ENCODE data around the gene COBL.
"Not testable (repeated sequence)": the region's sequence is repeated elsewhere in the genome, so short reads cannot be mapped to it uniquely, and the experiment has no call there.

The COBL gene

GRCh38 chr7:51014811-51015210 is 301.8 kb downstream of the COBL start:
- no peak for DNase-seq

- no peak for DNase-seq
These were observed 302.6 kb downstream of the COBL start for GRCh38 chr7:51013861-51014511.

GRCh38 chr7:51013218-51013786 is 303.3 kb downstream of the COBL start:
- no peak for DNase-seq

DNA sequence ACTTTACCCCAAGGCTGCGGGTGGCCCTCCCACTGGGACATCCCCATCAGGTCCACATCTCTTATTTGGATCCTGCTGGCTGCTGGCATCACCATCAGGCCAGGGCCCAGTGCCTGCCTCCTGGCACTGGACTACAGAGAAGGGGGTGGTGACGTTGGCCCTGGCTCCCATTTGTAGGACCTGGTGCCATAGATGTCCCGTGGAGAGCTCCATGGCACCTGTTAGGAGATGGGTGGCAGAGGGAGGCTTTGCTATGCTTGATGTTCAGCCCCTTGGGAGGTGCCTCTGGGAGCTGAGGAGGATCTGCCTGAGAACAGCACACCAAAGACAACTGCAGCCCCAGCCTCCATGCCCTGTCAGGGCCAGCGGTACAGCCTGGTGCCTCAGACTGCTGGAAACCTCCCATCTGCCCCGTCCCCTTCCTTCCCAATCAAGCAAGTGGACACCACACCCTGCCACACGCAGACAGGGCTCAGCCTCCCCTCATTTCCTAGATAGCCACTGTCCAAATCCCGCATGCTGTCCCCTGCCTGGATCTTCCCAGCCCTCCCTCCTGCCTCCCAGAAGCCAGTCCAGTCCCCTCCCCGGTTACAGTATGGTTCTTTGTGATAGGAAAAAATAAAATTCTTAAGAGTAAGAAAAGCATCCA is 303.9 kb downstream of the COBL start:
- no peak for DNase-seq

- DNase-seq: no peak
These were observed 304.8 kb downstream of the COBL start for GRCh38 chr7:51011710-51012350.

DNA sequence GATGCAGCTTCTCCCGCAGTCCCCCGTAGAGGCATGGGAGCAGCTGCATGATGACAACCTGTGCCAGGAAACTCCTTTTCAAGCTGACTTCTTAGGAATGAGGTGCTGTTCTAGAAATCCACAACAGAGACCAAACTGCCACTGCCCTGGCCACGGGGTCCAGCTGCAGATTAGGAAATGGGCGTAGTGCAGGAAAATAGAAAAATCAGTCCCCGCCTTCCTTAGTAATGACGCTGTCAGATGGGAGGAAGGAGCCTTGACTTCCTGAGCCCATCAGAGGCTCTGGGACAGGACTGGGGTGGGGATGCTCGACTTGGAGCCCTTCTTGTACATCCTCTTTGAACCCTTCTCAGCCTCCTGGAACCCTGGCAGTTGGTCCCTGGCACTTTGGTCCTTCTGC is 306.1 kb downstream of the COBL start:
- DNase-seq: no peak

GRCh38 chr7:51009716-51010496 is 306.7 kb downstream of the COBL start:
- DNase-seq: no peak

GRCh38 chr7:51007551-51008505 is 308.8 kb downstream of the COBL start:
- no peak for DNase-seq

DNA sequence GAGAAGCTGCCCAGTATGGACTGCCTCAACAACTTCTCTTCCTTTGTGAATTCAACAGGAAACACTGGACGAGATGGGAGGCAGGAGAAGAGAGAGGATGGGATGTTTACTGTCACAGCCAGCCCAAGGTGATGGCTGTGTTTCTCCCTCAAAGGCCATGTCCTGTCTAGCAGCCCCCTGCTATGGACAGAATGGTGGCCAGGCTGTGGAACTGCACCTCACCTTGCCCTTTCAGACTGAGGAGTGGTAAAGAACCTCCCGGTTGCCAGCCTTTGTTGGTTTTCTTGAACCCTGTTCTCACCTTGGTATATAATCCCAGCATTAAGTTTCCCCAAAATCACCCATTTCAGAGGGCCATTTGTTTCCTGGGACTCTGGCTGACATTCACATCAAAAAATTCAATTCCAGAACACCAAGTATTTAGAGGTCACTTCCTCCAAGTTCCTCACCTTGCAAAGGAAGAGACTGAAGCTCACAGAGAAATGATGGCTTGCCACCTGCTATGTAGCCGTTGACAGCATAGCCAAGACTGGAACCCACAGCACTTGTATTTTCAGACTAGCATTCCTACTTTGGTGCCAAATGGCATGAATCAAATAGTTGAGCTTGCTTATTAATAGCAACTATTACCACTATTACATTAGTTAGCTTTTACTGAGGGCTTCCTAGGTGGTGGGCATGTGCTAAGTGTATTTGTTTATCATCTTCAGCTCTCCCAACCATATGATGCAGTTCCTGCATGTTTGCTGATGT is 309.9 kb downstream of the COBL start:
- DNase-seq: no peak

DNA sequence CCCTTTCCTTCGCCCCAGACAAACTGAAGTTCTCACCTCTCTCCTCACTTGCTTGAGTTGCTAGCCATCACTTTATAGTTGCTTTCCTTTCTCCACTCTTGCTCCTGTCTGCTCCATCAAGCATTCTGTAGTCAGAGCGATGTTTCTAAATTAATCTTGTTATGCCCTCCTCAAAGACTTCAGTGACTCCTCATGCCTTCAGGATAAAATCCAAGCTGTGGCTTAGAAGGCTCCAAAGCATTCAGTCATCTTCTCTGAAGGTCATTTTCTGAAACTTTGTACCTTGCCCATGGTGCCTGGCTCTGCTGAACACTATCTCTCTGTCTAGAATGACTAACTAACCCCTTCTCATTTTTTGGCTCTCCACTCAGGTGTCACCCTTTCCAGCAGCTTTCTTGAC is 311.5 kb downstream of the COBL start:
- DNase-seq: no peak

GRCh38 chr7:51000956-51001355 is 315.7 kb downstream of the COBL start:
- no peak for DNase-seq

DNA sequence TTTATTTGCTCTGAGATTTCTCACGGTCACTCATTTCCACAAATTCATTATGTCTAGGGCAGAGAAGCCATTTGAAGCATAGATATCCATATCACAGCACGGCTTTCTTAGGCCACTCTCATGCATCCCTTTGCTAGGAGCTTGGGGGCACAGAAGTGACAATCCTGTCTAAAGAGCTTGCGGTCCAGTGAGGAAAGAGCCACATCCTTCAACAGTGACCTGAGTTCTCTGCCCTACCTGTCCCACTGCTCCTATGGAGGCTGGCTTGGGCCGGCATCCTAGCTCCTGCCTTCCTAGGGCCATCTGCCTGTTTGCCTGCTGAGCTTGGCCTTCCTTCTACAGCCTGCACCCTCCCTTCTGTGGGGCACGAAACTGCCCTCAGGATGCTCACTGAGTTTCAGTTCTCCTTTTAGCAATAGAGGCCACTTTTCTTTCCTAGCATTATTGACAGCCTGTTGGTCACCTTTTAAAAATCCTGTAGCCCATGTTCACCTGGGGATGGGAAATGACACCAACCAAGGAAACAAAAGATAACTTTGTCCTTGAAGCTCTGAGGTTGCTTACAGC is 321.8 kb downstream of the COBL start:
- DNase-seq: no peak

DNA sequence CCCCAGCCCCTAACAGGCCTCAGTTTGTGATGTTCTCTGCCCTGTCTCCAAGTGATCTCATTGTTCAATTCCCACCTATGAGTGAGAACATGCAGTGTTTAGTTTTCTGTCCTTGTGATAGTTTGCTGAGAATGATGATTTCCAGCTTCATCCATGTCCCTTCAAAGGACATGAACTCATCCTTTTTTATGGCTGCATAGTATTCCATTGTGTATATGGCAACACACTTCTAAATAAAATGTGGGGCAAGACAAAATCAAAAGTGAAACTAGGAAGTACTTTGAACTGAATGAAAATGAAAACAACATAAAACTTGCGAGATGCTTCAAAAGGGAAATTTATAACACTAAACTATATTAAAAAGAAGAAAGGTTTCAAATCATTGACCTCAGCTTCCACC is 326.4 kb downstream of the COBL start:
- DNase-seq: not testable (repeated sequence)

- no peak for DNase-seq
These were observed 327.6 kb downstream of the COBL start for GRCh38 chr7:50988988-50989387.

- DNase-seq: no peak
These were observed 328.1 kb downstream of the COBL start for GRCh38 chr7:50988465-50988864.

DNA sequence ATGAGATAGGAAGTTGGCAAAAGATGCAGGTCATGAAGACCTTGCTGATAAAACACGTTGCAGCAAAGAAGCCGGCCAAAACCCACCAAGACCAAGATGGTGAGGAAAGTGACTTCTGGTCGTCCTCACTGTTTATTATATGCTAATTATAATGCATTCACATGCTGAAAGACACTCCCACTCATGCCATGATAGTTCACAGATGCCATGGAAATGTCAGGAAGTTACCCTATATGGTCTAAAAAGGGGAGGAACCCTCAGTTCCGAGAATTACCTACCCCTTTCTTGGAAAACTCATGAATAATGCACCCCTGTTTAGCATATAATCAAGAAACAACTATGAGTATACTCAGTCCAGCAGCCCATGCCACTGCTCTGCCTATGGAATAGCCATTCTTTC is 331.5 kb downstream of the COBL start:
- no peak for DNase-seq

DNA sequence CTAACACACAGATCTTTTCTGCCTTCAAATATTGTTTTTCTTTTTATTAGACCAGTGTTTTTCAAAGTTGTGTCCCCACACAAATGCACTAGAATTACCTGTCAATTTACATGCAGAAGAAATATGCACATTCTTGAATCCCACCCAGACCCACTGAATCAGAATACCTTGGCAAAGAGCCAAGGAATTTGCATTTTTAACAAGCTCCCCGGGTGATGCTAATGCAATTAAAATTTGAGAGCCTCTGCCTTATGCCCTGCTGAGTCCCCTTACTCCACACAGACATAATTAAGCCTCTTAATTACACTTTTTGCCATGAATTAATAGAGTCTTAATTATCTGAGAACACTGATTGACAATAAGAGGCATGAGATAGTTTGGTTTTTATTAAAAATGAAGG is 332.8 kb downstream of the COBL start:
- DNase-seq: no peak

- DNase-seq: no peak
These were observed 334.0 kb downstream of the COBL start for GRCh38 chr7:50982626-50983025.

DNA sequence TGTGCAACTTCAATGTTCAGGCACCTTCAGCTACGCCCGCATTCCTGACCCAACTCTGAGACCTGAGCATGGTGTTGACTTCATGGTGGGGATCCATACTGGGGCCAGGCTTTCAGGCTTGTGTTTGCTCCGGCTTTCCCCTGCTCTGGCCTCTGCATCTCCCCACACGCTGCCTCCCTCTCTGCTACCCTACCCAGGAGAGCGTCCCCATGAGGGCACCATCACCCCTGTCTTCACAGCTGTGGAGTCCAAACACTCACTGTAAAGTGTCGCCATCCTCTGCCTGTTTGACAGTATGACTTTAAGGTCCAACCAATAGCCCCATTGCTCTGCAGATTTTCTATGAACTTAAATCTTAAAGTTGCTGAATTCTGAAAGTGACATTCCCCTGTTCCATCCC is 334.9 kb downstream of the COBL start:
- no peak for DNase-seq

DNA sequence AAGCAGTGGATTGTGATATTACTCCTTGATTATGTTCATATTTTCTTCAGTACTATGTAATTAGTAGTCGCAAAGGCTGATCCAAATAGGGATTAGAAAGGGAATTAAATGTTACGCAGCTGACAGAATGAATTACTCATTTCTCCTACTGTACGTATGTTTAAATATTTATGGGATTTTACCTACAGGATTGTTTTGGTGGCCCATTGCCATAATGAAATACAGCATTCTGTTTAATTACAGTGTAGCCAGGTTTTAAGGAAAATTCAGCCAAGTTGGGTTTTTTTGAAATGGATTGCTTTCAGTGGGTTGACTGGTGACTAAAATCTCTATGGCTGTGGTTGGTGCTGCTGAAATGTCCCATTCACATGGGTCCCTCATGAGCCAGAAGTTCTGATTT is 336.2 kb downstream of the COBL start:
- no peak for DNase-seq

GRCh38 chr7:50978633-50979215 is 337.9 kb downstream of the COBL start:
- DNase-seq: no peak

Data from NCI-H524 treated with DMSO at 0.1 percent for 48 hours (cell line).